Activated naive CD8-positive, alpha-beta T cell treated with anti-CD3 and anti-CD28 coated beads, Interleukin-2, amount 50 U/mL, for 24 hours (primary cell): ENCODE measurements around the gene SLC6A1.
A peak's percentile ranks its signal among the peaks of the same experiment; 100 is the strongest.

Experiments
- ATAC-seq: fragments of 150-1000 bp; cut with Tn5 transposase; one replicate; pipeline ENCODE4 v1.10.0; 2021
- DNase-seq: peaks from one replicate; pipeline ENCODE4 v3.0.0; 2021
- H3K27ac Mint-ChIP-seq: one replicate; pipeline ENCODE4 v1.8.0; 2021; ENCODE audit warnings: mild to moderate bottlenecking, mixed read lengths
- H3K27me3 Mint-ChIP-seq: one replicate; pipeline ENCODE4 v1.8.0; 2021; ENCODE audit warnings: mixed read lengths
- H3K36me3 Mint-ChIP-seq: one replicate; pipeline ENCODE4 v1.8.0; 2021; ENCODE audit warnings: low read depth, mixed read lengths
- H3K4me1 Mint-ChIP-seq: one replicate; pipeline ENCODE4 v1.8.0; 2021; ENCODE audit warnings: mixed read lengths
- H3K4me3 Mint-ChIP-seq: one replicate; pipeline ENCODE4 v1.8.0; 2021; ENCODE audit warnings: mild to moderate bottlenecking, moderate library complexity, mixed read lengths
- H3K9me3 Mint-ChIP-seq: one replicate; pipeline ENCODE4 v1.8.0; 2021; ENCODE audit warnings: mixed read lengths

SLC6A1 gene

DNA sequence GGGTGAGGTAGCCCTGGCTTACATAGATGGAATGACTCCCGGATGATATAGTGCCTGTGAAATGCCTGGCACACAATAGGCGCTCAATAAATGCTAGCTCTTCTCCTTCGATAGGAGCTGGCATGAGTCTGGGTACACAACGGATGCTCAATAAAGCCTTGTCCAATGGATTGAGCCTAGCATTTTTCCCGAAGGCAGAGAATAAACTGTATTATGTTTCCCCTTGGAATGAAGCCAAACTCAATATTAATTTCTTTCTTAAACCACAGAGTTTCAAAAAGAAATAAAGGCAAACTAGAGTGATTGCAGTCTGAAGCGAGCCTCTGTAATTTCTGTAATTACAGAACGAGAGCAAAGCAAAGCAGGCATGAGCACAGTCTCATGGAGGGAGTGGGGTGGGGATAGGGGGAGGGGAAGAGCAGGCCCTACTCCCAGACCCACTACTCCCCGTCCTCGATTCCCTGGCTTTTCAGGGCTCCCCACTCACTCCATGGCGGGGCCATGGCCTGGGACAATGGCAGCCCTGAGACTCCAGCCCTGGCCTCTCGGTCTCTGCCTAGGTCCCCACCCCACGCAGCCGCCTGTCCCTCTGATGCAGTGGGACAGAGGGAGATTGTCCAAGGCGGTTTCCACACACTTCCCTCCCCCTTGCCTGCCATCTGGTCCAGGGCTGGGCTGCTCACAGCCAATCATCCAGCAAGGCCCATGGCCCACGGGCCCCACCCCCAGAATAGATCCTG, 18.0 kb downstream of the SLC6A1 start:
- DNase-seq, result no peak
- Mint-ChIP-seq H3K27ac (no peak overlapping the region), H3K4me3 (no peak overlapping the region), H3K4me1 (no peaks in the 10 kb centered on the region), H3K36me3 (no peaks in the 10 kb centered on the region), H3K9me3 (no peaks in the 10 kb centered on the region), H3K27me3 (no peaks in the 10 kb centered on the region)
- ATAC-seq, result no peak

DNA sequence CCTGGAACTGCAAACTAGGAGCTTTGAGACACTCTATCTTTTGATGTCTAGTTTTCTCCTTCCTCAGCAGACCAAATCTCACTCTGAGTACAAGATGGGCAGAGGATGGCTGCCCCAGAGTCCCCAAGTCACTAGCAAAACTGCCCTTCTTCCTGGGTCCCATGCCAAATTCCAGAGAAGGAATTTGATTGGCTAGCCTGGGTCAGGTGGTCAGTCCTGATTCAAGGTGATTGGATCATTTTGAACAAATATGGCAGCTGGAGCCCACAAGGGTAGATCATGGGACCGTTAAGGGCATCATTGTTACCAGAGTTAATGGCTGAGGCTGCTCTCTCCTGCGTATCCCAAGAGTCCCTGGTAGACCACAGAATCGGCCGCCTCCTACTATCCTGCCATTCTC, 21.7 kb downstream of the SLC6A1 start:
- Mint-ChIP-seq H3K4me1 (no peaks in the 10 kb centered on the region), H3K4me3 (no peak overlapping the region), H3K27ac (no peak overlapping the region), H3K9me3 (no peaks in the 10 kb centered on the region), H3K27me3 (no peaks in the 10 kb centered on the region), H3K36me3 (no peaks in the 10 kb centered on the region)
- ATAC-seq, result no peak
- DNase-seq, result no peak

DNA sequence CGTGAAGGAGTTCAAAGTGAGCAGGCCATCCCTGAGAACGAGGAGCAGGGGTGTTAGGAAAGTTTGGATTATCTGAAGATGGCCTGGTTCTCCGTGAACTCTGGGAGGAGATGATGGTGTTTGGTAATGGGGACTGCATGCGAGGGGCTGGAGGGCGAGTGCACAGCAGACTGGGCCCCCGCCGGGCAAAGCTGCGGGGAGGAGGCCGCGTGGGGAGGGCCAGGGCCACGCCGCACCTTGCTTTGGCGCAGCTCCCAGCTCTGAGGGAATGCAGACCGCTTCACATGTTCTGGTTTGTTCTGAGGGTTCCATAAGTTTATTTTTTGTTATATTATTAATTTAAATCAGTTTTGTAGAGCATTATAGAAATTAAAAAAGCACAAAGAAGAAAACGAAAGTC, 22.2 kb downstream of the SLC6A1 start:
- ATAC-seq (no peak), DNase-seq (no peak)
- Mint-ChIP-seq H3K9me3 (no peaks in the 10 kb centered on the region), H3K27ac (no peak overlapping the region), H3K27me3 (no peaks in the 10 kb centered on the region), H3K36me3 (no peaks in the 10 kb centered on the region), H3K4me1 (no peaks in the 10 kb centered on the region), H3K4me3 (no peak overlapping the region)

DNA sequence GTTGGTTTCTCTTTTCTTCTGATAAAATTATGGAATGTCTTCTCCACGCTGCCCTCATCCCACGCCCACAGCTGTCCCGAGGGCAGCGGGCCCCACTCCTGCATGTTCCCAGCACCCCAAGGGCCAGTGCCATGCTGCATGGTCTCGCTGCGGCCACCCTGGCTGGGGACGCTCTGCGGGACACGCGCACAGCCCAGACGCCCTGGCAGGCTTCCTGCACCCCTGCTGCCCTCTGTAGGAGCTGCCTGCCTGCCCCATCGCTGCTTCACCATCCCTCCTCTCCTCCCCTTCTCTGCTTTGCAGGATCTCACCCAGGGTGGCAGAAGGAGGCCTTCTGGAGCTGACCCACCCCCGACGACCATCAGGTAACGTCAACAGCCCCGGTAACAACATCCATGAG, 22.8 kb downstream of the SLC6A1 start:
- Mint-ChIP-seq H3K27me3 (no peaks in the 10 kb centered on the region), H3K36me3 (no peaks in the 10 kb centered on the region), H3K4me3 (no peak overlapping the region), H3K4me1 (no peaks in the 10 kb centered on the region), H3K27ac (no peak overlapping the region), H3K9me3 (no peaks in the 10 kb centered on the region)
- ATAC-seq, result no peak
- no peak for DNase-seq

DNA sequence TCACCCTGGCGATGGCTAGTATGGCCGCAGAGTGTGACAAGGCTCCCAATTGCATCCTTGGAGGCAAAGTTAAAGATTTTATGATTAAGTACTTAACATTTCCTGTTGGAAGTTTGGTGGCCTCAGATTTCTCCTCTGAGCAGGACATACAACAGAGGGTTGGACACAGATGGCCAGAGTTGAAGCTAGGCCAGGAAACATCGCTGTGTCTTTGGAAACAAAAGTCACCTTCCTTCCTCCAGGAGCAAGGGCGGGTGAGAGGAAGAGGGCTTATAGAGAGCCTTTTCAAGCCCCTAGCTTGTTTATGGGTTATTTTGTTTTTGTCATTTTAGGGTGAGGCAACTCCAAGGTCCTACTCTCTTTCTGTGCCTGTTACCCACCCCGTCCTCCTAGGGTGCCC, 24.2 kb downstream of the SLC6A1 start:
- DNase-seq (no peak), ATAC-seq (no peak)
- H3K4me3 Mint-ChIP-seq, result no peak overlapping the region
- no peaks in the 10 kb centered on the region for H3K36me3 Mint-ChIP-seq
- H3K9me3 Mint-ChIP-seq, result no peaks in the 10 kb centered on the region
- no peaks in the 10 kb centered on the region for H3K4me1 Mint-ChIP-seq
- H3K27ac Mint-ChIP-seq, result no peak overlapping the region
- H3K27me3 Mint-ChIP-seq, result no peaks in the 10 kb centered on the region

DNA sequence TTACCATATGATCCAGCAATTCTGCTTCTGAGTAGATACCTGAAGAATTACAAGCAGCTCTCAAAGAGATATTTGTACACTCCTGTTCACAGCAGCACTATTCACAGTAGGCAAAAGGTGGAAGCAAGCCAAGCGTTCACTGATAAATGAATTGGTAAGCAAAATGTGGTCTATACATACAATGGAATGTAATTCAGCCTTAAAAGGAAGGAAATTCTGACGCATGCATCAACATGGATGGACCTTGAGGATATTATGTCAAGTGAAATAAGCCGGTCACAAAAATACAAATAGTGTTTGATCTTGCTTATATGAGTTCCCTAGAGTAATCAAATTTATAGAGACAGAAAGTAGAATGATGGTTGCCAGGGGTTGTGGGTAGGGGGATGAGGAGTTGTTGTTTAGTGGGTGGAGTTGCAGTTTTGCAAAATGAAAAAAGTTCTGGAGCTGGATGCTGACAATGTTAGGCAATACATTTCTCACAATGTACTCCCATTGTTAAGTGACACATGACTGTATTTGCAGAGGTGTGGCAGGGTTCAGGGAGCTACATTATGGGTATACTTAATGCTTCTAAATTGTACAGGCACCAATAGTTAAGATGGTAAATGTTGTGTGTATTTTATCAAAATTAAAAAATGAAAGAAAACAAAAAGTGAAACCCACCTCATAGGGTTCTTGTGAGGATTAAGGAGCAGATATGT, 26.7 kb downstream of the SLC6A1 start:
- no peaks in the 10 kb centered on the region for H3K4me1 Mint-ChIP-seq
- H3K9me3 Mint-ChIP-seq, result no peaks in the 10 kb centered on the region
- no peak overlapping the region for H3K27ac Mint-ChIP-seq
- H3K4me3 Mint-ChIP-seq, result no peak overlapping the region
- ATAC-seq, result no peak
- DNase-seq, result no peak
- no peaks in the 10 kb centered on the region for H3K27me3 Mint-ChIP-seq
- H3K36me3 Mint-ChIP-seq, result no peaks in the 10 kb centered on the region

DNA sequence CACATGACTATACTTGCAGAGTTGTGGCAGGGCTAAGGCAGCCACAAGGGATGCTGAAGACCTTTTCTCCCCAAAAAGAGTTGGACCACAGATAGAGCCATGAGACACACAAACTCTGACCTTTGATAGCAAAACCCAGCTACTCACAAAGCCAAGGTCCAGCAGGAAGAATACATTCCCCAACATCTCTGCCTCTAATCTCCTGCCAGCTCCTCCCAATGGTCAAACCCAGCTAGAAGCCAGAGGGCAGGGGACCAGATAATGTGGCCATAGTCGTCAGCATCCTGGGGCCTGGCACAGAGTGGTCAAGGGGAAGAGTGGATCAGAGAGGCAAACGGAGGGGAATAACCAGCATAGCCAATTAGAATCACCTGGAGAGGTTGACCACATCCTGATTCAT, 28.2 kb downstream of the SLC6A1 start:
- Mint-ChIP-seq H3K36me3 (no peaks in the 10 kb centered on the region), H3K9me3 (no peaks in the 10 kb centered on the region), H3K4me1 (no peaks in the 10 kb centered on the region), H3K27me3 (no peaks in the 10 kb centered on the region), H3K27ac (no peak overlapping the region), H3K4me3 (no peak overlapping the region)
- no peak for ATAC-seq
- no peak for DNase-seq

DNA sequence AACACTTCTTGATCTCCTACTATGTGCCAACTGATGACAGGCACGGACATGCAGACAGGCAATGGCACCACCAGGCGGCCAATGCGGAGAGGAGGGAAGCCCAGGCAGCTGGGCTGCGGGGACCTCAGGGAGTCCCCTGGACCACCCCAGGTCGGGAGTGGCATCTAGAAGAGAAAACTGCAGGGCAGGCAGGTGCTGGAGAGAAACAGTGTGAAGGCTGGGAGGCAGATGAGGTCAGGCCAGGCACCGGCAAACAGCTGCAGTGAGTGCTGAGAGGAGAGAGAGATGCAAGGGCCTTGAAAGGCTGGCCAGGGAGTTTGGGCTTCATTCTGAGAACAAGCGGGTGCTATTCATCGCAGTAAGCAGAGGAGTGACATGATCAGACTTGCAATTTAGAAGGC, 29.1 kb downstream of the SLC6A1 start:
- DNase-seq (no peak), ATAC-seq (no peak)
- peaks cover under 1% of the 10 kb centered on the region for H3K9me3 Mint-ChIP-seq
- H3K27ac Mint-ChIP-seq, result no peak overlapping the region
- H3K36me3 Mint-ChIP-seq, result no peaks in the 10 kb centered on the region
- peaks cover 7% of the 10 kb centered on the region for H3K27me3 Mint-ChIP-seq
- H3K4me3 Mint-ChIP-seq, result no peak overlapping the region
- no peaks in the 10 kb centered on the region for H3K4me1 Mint-ChIP-seq

DNA sequence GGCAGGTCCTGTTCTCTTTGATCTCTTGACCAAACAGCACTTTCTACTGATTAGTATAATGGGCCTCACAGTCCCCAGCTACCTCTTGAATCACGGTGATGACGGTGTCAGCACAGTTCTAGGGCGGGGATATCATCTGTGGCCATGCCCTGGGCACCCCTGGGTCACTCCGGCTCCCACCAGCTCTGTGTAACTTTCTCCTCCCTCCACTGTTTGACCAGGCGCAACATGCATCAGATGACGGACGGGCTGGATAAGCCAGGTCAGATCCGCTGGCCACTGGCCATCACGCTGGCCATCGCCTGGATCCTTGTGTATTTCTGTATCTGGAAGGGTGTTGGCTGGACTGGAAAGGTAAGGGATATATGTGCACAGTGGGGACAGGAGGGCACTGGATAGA, 29.6 kb downstream of the SLC6A1 start:
- ATAC-seq (peak; percentile 11), DNase-seq (no peak)
- Mint-ChIP-seq H3K4me1 (no peaks in the 10 kb centered on the region), H3K4me3 (no peak overlapping the region), H3K9me3 (peaks cover 4% of the 10 kb centered on the region), H3K36me3 (no peaks in the 10 kb centered on the region), H3K27me3 (peaks cover 7% of the 10 kb centered on the region), H3K27ac (no peak overlapping the region)

DNA sequence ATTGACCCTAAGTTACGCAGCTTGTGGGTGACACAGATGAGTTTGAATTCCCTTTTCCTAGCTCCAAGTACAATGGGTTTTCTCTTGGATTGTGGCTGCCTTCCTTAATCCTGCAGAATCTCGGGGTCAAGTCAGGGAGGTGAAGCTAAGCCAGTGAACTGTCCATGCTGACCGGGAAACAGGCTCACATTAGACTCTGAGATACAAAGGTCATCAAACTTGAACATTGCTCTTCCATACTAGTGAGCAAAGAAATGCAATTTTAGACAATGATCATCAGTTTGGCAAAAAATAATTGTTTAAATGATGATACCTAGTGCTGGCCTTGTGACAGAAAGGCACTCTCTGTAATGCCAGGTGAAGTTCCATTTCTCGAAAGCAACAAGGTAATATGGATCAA, 31.6 kb downstream of the SLC6A1 start:
- Mint-ChIP-seq H3K27me3 (peaks cover 7% of the 10 kb centered on the region), H3K36me3 (no peaks in the 10 kb centered on the region), H3K4me1 (no peaks in the 10 kb centered on the region), H3K9me3 (peaks cover 8% of the 10 kb centered on the region), H3K27ac (no peak overlapping the region), H3K4me3 (no peak overlapping the region)
- no peak for ATAC-seq
- DNase-seq, result no peak

DNA sequence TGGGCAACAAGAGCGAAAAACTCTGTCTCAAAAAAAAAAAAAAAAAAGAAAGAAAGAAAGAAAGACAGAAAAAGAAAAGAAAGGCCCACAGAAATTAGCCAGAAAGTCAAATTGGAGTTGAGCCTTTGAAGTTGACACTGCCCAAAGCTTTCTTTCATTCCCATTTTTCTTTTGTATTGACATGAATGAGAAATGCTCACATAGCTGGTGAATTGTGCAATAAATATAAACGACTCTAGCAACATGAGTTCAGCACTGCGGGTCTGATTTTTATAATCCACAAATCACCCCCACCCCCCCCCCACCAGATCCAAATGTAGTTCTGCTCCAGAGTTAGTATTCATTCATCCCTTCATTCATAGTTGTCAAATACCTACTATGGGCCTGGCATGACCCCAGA, 37.4 kb downstream of the SLC6A1 start:
- H3K27ac Mint-ChIP-seq, result no peak overlapping the region
- no peak for ATAC-seq

DNA sequence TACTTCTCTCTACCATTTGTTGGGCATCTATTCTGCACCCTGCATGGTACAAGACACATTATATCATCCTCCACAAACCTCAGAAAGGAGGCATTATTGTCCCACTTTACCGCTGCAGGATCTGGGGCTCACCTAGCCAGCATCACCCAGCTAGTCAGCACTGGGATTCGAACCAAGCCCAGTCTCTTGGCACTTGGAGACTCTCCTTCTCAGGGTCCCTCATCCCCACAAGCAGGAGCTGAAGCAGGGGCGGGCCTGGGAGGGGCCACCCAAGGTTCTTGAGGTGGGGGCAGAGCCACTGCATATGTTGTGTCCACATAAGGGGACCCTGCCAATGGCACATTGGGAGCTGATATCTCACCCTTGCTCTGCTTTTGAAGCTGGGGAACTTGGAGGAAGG, 41.3 kb downstream of the SLC6A1 start:
- no peak overlapping the region for H3K27ac Mint-ChIP-seq
- DNase-seq (no peak), ATAC-seq (no peak)
- H3K27me3 Mint-ChIP-seq, result peaks cover 39% of the 10 kb centered on the region
- H3K4me1 Mint-ChIP-seq, result no peaks in the 10 kb centered on the region
- no peaks in the 10 kb centered on the region for H3K36me3 Mint-ChIP-seq
- H3K9me3 Mint-ChIP-seq, result no peaks in the 10 kb centered on the region
- no peak overlapping the region for H3K4me3 Mint-ChIP-seq

More for the DNA sequence above, 37.4 kb downstream of the SLC6A1 start:
- no peak for DNase-seq
- Mint-ChIP-seq H3K36me3 (no peaks in the 10 kb centered on the region), H3K9me3 (peaks cover 8% of the 10 kb centered on the region), H3K4me3 (no peak overlapping the region), H3K27me3 (peaks cover 12% of the 10 kb centered on the region), H3K4me1 (no peaks in the 10 kb centered on the region)

DNA sequence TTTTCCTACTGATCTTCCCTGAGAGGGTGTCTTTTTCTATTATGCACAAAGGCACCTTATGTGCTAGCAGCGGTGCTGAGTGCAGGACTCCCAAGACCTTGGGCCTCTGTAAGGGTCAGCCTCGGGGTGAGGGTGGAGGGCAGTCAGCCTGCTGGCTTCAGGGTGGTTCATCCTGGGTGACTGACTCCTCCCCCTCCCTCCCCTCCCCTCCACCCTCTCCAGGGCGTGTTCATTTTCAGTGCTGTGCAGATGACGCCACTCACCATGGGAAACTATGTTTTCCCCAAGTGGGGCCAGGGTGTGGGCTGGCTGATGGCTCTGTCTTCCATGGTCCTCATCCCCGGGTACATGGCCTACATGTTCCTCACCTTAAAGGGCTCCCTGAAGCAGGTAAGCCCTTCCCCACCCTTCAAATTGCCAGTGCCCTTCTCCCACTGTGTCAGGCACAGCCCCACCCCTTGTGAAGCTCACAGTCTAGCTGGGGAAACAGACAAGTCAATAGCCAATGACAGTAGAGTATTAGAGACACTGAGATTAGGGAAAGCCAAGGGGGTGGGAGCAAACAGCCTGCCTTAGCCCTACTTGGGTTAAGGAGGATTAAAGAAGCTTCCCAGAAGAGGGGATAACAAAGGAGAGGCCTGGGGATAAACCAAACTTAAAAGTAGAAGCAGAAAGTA, 41.9 kb downstream of the SLC6A1 start:
- no peak overlapping the region for H3K4me3 Mint-ChIP-seq
- no peaks in the 10 kb centered on the region for H3K9me3 Mint-ChIP-seq
- H3K36me3 Mint-ChIP-seq, result no peaks in the 10 kb centered on the region
- H3K27me3 Mint-ChIP-seq, result peaks cover 42% of the 10 kb centered on the region
- no peak overlapping the region for H3K27ac Mint-ChIP-seq
- no peak for DNase-seq
- no peaks in the 10 kb centered on the region for H3K4me1 Mint-ChIP-seq
- no peak for ATAC-seq

DNA sequence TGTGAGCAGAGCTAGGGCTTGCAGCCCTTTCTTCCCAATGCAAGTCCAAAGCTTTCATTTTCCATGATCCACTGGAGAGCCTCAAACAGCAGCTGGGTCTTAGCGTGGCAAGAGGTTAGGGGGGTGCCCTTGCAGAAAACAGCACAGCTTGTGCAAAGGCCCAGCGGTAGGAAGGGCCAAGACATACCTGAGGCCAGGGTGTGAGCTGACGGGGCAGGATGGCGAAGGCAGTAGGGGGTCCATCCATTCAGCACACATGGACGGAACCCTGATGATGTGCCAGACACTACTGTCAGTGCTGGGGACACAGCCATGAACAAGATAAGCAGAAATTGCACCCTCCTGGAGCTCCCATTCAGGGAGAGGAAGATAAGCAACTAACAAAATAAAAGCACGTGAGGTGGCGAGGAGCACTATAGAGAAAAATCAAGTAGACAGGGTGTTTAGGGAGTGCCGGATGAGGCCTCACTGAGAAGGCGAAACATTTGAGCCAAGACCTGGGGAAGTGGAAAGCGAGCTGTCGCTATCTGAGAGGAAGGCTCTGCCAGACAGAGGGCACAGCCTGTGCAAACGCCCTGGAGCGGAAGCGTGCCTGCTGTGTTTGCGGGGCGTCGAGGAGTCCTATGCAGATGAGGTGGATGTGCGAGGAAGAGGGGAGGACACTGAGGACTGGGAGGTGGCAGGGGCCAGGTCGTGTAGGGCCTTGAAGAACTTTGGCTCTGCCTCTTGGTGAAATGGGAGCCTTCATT, 43.4 kb downstream of the SLC6A1 start:
- Mint-ChIP-seq H3K4me1 (no peaks in the 10 kb centered on the region), H3K27me3 (peaks cover 50% of the 10 kb centered on the region), H3K27ac (no peak overlapping the region), H3K36me3 (no peaks in the 10 kb centered on the region), H3K4me3 (no peak overlapping the region), H3K9me3 (no peaks in the 10 kb centered on the region)
- DNase-seq (no peak), ATAC-seq (no peak)
